ENCODE results near the gene MAML1.

Gene MAML1

GRCh38 chr5:179819296-179820126, 86.9 kb downstream of the MAML1 start:
- H3K36me3 Mint-ChIP-seq, result peaks cover 28 to 38% of the 10 kb centered on the region in 2 donors
- no peaks in the 10 kb centered on the region for H3K9me3 Mint-ChIP-seq
- peak overlapping the region; percentile 98 for H3K27ac Mint-ChIP-seq
- ATAC-seq (replicated peaks), result peak; percentile 22 to 25
- DNase-seq, result peak; percentile 62
- peaks cover 42 to 78% of the 10 kb centered on the region in 2 donors for H3K4me1 Mint-ChIP-seq
- peak overlapping the region; percentile 86 to 92 for H3K4me3 Mint-ChIP-seq
- H3K27me3 Mint-ChIP-seq, result no peaks in the 10 kb centered on the region

- ATAC-seq (replicated peaks), result no peak
- no peaks in the 10 kb centered on the region for H3K27me3 Mint-ChIP-seq
- H3K4me3 Mint-ChIP-seq, result peak overlapping the region; percentile 86 to 92
- no peak for DNase-seq
- peaks cover 45 to 84% of the 10 kb centered on the region in 2 donors for H3K4me1 Mint-ChIP-seq
- peaks cover 34 to 39% of the 10 kb centered on the region in 2 donors for H3K36me3 Mint-ChIP-seq
- no peaks in the 10 kb centered on the region for H3K9me3 Mint-ChIP-seq
- peak overlapping the region; percentile 98 for H3K27ac Mint-ChIP-seq
Observed at GRCh38 chr5:179820127-179820482, 87.5 kb downstream of the MAML1 start.

GRCh38 chr5:179820483-179821297, 88.1 kb downstream of the MAML1 start, which contains the start of gene SQSTM1:
Gene SQSTM1, plus strand, starts transcription at chr5:179820905. Its CDS starts 32 bp downstream, at chr5:179820937.
- no peaks in the 10 kb centered on the region for H3K27me3 Mint-ChIP-seq
- ATAC-seq (replicated peaks), result peak; percentile 37 to 51
- H3K27ac Mint-ChIP-seq, result peak within 1 kb of the TSS; percentile 98
- H3K9me3 Mint-ChIP-seq, result no peaks in the 10 kb centered on the region
- H3K4me1 Mint-ChIP-seq, result peaks cover 46 to 86% of the 10 kb centered on the region in 2 donors
- peaks cover 37 to 42% of the 10 kb centered on the region in 2 donors for H3K36me3 Mint-ChIP-seq
- peak; percentile 78 for DNase-seq
- peak within 1 kb of the TSS; percentile 91 to 97 for H3K4me3 Mint-ChIP-seq

GRCh38 chr5:179821298-179822058, 88.9 kb downstream of the MAML1 start:
- ATAC-seq (replicated peaks) (peak; percentile 62 to 67), DNase-seq (peak; percentile 73)
- peaks cover 39 to 45% of the 10 kb centered on the region in 2 donors for H3K36me3 Mint-ChIP-seq
- peak overlapping the region; percentile 91 to 97 for H3K4me3 Mint-ChIP-seq
- no peaks in the 10 kb centered on the region for H3K27me3 Mint-ChIP-seq
- H3K4me1 Mint-ChIP-seq, result peaks cover 45 to 79% of the 10 kb centered on the region in 2 donors
- peak overlapping the region; percentile 97 for H3K27ac Mint-ChIP-seq
- no peaks in the 10 kb centered on the region for H3K9me3 Mint-ChIP-seq

- Mint-ChIP-seq H3K36me3 (peaks cover 44 to 50% of the 10 kb centered on the region in 2 donors), H3K27ac (peak overlapping the region; percentile 97), H3K9me3 (no peaks in the 10 kb centered on the region), H3K4me3 (peak overlapping the region; percentile 91 to 97), H3K4me1 (peaks cover 49 to 81% of the 10 kb centered on the region in 2 donors), H3K27me3 (no peaks in the 10 kb centered on the region)
- DNase-seq (no peak), ATAC-seq (replicated peaks) (no peak)
Observed at GRCh38 chr5:179822059-179822432, 89.4 kb downstream of the MAML1 start.

- DNase-seq (no peak), ATAC-seq (replicated peaks) (no peak)
- H3K9me3 Mint-ChIP-seq, result no peaks in the 10 kb centered on the region
- no peaks in the 10 kb centered on the region for H3K27me3 Mint-ChIP-seq
- H3K27ac Mint-ChIP-seq, result peak overlapping the region; percentile 97
- H3K4me3 Mint-ChIP-seq, result peak overlapping the region; percentile 91 to 97
- H3K36me3 Mint-ChIP-seq, result peaks cover 49 to 53% of the 10 kb centered on the region in 2 donors
- peaks cover 47 to 81% of the 10 kb centered on the region in 2 donors for H3K4me1 Mint-ChIP-seq
Observed at GRCh38 chr5:179822444-179822990, 89.9 kb downstream of the MAML1 start.

- DNase-seq (no peak), ATAC-seq (replicated peaks) (no peak)
- H3K27ac Mint-ChIP-seq, result no peak overlapping the region
- H3K4me3 Mint-ChIP-seq, result no peak overlapping the region
- H3K9me3 Mint-ChIP-seq, result no peaks in the 10 kb centered on the region
- peaks cover 44 to 77% of the 10 kb centered on the region in 2 donors for H3K4me1 Mint-ChIP-seq
- H3K27me3 Mint-ChIP-seq, result no peaks in the 10 kb centered on the region
- H3K36me3 Mint-ChIP-seq, result peaks cover 63 to 66% of the 10 kb centered on the region in 2 donors
Observed at GRCh38 chr5:179823937-179824744, 91.5 kb downstream of the MAML1 start.

GRCh38 chr5:179824745-179825112, 92.1 kb downstream of the MAML1 start:
- ATAC-seq (replicated peaks), result no peak
- Mint-ChIP-seq H3K27me3 (no peaks in the 10 kb centered on the region), H3K36me3 (peaks cover 65 to 72% of the 10 kb centered on the region in 2 donors), H3K4me3 (no peak overlapping the region), H3K27ac (peak overlapping the region; percentile 53), H3K4me1 (peaks cover 44 to 77% of the 10 kb centered on the region in 2 donors), H3K9me3 (no peaks in the 10 kb centered on the region)
- DNase-seq, result no peak

- ATAC-seq (replicated peaks) (no peak), DNase-seq (no peak)
- H3K36me3 Mint-ChIP-seq, result peaks cover 74 to 80% of the 10 kb centered on the region in 2 donors
- no peaks in the 10 kb centered on the region for H3K27me3 Mint-ChIP-seq
- no peak overlapping the region for H3K4me3 Mint-ChIP-seq
- peak overlapping the region; percentile 31 for H3K27ac Mint-ChIP-seq
- no peaks in the 10 kb centered on the region for H3K9me3 Mint-ChIP-seq
- H3K4me1 Mint-ChIP-seq, result peaks cover 36 to 70% of the 10 kb centered on the region in 2 donors
Observed at GRCh38 chr5:179825655-179826182, 93.1 kb downstream of the MAML1 start.

All from stimulated activated naive B cell treated with anti-CD40 and anti-IgM and Interleukin-4, amounts not matched to agents 10 μg/mL and 1 μg/mL and 100 μg/mL, for 72 hours (primary cell).